ENCODE results near the gene PALB2.

The PALB2 gene

GRCh38 chr16:23640931-23641765 is at the start of gene PALB2, which contains the start of gene DCTN5:
Gene PALB2 (minus strand): TSS chr16:23641310. CDS start chr16:23641157, 153 bp downstream.
Gene DCTN5 (plus strand): TSS chr16:23641466. CDS start chr16:23641543, 77 bp downstream.
- DNase-seq: peak; percentile 95

- no peak for DNase-seq
Measured at GRCh38 chr16:23689442-23690187, 48.5 kb upstream of the PALB2 start.

- no peak for DNase-seq
Measured at GRCh38 chr16:23687034-23687808, 46.1 kb upstream of the PALB2 start.

DNA sequence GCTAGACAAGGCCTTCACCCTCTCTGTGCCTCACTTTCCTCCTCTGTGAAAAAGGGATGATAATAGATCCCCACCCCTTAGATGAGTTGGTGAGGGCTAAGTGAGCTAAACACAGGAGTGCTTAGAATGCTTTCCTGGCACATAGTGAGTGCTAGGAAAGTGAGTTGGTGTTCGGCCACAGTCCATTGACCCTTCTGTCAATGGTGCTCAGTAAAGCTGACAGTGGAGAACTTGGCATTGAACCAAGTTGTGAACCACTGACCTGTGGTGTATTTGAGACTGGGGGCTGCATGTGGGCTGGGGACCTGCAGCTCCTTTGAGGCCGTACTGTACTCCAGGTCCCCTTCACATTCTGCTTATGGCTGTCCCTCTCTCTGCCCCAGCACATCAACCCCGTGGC is 42.4 kb upstream of the PALB2 start:
- DNase-seq: no peak

GRCh38 chr16:23682181-23682580 is 41.1 kb upstream of the PALB2 start:
- DNase-seq: no peak

DNA sequence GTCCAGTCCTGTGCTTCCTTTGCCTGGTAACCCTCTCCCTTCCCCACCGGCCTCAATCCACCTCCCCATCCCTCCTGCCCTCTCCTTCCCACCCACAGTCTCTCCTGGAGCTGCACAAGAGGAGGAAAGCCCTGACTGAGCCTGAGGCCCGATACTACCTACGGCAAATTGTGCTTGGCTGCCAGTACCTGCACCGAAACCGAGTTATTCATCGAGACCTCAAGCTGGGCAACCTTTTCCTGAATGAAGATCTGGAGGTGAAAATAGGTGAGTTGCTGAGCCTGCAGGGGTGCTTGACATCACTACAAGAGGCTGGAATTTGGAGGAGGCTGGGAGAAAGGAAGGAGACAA is 38.9 kb upstream of the PALB2 start:
- no peak for DNase-seq

- no peak for DNase-seq
Measured at GRCh38 chr16:23679274-23679985, 38.3 kb upstream of the PALB2 start.

- peak; percentile 86 for DNase-seq
Measured at GRCh38 chr16:23678430-23679273, 37.5 kb upstream of the PALB2 start, which contains the start of gene PLK1. Gene PLK1 (plus strand): TSS chr16:23678889. CDS start chr16:23678933, 44 bp downstream.

DNA sequence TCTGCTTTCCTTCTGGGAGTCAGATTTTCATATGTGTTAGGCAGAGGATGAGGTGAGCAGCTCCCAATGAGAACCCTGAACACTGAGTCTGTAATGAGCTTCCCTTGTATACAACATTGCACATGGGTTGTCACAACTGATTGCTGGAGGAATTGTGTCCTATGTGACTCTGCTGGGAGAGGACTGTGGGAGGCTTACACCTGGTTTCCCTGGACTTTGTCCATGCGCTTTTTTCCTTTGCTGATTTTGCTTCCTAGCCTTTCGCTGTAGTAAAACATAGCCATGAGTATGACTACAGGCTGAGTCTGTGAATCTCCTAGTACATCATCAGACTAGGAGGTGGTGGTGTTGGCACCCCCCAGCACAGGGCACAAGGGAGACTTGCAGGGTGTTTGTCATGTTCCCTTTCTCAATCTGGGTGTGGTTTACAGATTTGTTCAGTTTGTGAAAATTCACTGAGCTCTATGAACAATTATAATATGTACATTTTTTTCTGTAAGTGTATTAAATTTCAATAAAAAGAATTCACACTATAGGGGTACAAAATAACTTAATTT is 35.9 kb upstream of the PALB2 start:
- no peak for DNase-seq

- DNase-seq: no peak
Measured at GRCh38 chr16:23673971-23674614, 33.0 kb upstream of the PALB2 start.

DNA sequence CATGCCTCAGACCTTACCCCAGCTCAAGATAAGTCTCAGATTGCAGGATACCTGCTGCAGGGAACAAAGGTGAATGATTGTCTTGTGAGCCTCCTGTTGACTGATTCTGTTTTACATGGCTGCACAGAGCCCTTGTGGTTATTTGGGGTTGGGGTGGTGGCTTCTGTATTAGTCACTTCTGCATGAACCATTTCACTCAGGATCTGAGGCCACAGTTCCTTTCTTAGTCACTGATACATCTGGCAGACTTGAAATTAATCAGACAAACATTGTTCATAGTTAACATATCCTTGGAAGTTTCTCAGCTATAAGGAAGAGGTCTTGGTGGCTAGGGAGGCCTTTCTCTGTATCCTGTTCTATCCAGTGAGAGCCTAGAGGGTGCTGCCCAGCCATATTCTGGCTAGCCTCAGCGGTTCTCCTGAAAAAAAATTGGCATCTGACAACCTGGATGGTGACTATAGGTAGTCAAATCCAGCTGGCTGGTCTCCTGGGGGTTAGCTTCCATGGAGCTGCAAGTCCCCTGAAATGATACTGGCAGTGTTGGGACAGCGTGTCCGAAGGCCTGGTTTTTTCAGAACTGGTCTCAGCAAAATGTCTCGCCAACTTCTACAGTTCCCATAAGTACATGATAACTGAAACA is 29.1 kb upstream of the PALB2 start:
- no peak for DNase-seq

GRCh38 chr16:23668873-23669272 is 27.8 kb upstream of the PALB2 start:
- no peak for DNase-seq

DNA sequence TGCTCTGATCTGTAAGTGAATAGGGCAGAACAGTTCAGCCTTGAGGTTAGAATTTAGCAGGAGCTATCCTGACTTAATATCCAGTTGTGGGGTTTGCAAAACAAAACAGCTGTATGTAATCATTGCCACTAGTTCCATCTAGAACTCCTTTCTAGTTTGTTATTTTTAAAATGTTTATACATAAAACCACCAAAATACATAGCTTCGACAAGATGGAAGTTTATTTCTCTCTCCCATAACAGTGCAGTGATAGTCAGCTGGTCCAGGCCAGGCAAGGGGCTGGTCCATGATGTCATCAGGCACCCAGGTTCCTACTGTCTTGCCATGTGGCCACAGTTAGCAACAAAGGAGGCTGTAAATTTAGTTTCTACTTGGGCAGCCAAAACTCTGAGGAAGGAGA is 27.1 kb upstream of the PALB2 start:
- no peak for DNase-seq

DNA sequence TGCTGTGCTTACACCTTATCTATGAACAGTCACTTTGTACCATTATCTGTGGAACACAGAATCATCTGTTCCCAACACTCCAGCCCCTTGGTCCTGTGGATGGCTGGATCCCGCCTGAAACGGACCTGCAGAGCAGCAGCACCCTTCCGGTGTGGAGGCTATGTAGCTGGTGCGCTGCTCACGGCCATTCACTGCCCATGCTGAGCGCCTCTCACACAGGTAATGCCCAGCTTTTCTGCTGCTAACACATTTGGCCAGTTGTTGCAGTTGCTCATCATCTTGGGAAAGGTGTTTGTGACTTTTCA is 26.2 kb upstream of the PALB2 start:
- DNase-seq: no peak

GRCh38 chr16:23666571-23667354 is 25.7 kb upstream of the PALB2 start:
- no peak for DNase-seq

GRCh38 chr16:23663918-23664317 is 22.8 kb upstream of the PALB2 start:
- no peak for DNase-seq

- DNase-seq: no peak
Measured at GRCh38 chr16:23651943-23652468, 10.9 kb upstream of the PALB2 start.

DNA sequence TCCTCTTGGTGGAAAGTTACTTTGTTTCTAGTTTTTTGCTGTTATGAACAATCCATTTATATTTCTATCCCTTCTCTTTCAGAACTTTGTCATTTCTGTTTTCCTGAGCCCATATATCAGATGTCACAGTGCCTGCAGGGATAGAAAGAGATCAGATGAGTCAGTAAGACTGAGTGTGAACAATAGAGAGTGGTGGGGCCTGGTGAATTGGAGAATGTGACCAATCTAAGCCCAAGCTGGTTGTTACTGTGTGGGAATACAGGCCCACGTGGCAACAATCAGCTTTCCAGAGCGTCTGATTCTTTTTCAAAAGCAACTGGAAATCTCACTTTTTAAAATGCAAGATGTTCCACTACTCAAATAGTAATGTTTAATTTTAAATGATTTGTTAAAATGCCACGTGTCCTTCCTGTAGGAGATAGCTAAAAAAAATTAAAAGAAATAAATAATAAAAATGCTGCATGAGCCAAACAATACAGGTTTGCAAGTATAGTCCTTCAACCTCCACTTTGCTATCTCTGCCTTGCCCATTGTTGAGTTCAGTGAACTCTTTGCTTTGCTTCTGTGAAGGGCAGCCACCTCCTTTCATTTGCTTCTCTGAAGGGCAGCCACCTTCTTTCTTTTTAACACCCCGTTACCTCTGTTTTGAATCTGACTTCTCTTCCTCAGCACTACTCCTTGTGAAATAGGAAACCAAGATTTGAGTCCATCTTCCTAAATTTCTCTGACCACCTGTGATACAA is 9.7 kb upstream of the PALB2 start:
- no peak for DNase-seq

Measured in left hindlimb (tissue), 1 donor.